Liver (tissue), 9 donors: ENCODE data around the gene PKP1. TPM values are rescaled to one million over a fixed set of nuclear protein-coding genes. Genes with fewer than 3 reads are reported as not detected.

Source experiments
- DNase-seq: peaks from one replicate; pipeline ENCODE4 v3.0.0-alpha.2; 2017; ENCODE audit warnings: low spot score
- H3K27ac ChIP-seq, 2 donors: one replicate each; pipeline ENCODE4 v1.7.0; 2013; ENCODE audit warnings: inconsistent platforms in 2 of 2, low read length in 2 of 2, control low read depth in 1 of 2, low read depth in 1 of 2, mild to moderate bottlenecking in 1 of 2
- H3K27me3 ChIP-seq, 4 donors: one replicate each; pipeline versions ENCODE4 v1.6.1 to v1.7.0; 2013; ENCODE audit warnings: low read length in 3 of 4, inconsistent platforms in 1 of 4, mild to moderate bottlenecking in 1 of 4, moderate library complexity in 1 of 4; ENCODE audit not compliant: control insufficient read depth in 4 of 4, insufficient read depth in 4 of 4
- H3K36me3 ChIP-seq, 4 donors: one replicate each; pipeline versions ENCODE4 v1.6.1 to v1.7.0; 2013; ENCODE audit warnings: low read length in 3 of 4, mild to moderate bottlenecking in 3 of 4, low read depth in 1 of 4, moderate library complexity in 1 of 4; ENCODE audit not compliant: control insufficient read depth in 4 of 4, insufficient read depth in 3 of 4
- H3K4me1 ChIP-seq, 4 donors: one replicate each; pipeline versions ENCODE4 v1.6.1 to v1.7.0; 2013; ENCODE audit warnings: low read length in 3 of 4, mild to moderate bottlenecking in 3 of 4, moderate library complexity in 1 of 4; ENCODE audit not compliant: control insufficient read depth in 4 of 4, insufficient read depth in 4 of 4
- H3K4me3 ChIP-seq, 3 donors: one replicate each; pipeline versions ENCODE4 v1.6.1 to v1.7.0; 2013; ENCODE audit warnings: low read length in 3 of 3, control low read depth in 1 of 3, low read depth in 1 of 3, mild to moderate bottlenecking in 1 of 3
- H3K9ac ChIP-seq, 2 donors: one replicate each; pipeline ENCODE4 v1.7.0; 2013; ENCODE audit warnings: low read length in 2 of 2, mild to moderate bottlenecking in 2 of 2, moderate library complexity in 2 of 2, control low read depth in 1 of 2, low read depth in 1 of 2
- H3K9me3 ChIP-seq, 4 donors: one replicate each; pipeline versions ENCODE4 v1.6.1 to v1.7.0; 2013; ENCODE audit warnings: low read length in 3 of 4; ENCODE audit not compliant: control insufficient read depth in 4 of 4
- EGR1 ChIP-seq, 2 donors: IDR thresholded peaks; 2 replicates each; pipeline ENCODE4 v1.6.1; 2016 to 2018; ENCODE audit warnings: antibody characterized with exemption in 2 of 2, low read depth in 2 of 2
- FOXA1 ChIP-seq: IDR thresholded peaks from 2 replicates; pipeline ENCODE4 v1.6.1; 2016; ENCODE audit warnings: antibody characterized with exemption
- FOXA2 ChIP-seq: IDR thresholded peaks from 2 replicates; pipeline ENCODE4 v1.6.1; 2016; ENCODE audit warnings: antibody characterized with exemption
- GABPA ChIP-seq, 2 donors: IDR thresholded peaks in 1 of 2; conservative IDR thresholded peaks in 1 of 2; 2 replicates each; pipeline ENCODE4 v1.6.1; 2016; ENCODE audit warnings: antibody characterized with exemption in 2 of 2, mild to moderate bottlenecking in 1 of 2, moderate library complexity in 1 of 2
- HNF4A ChIP-seq, 2 donors: conservative IDR thresholded peaks; 2 replicates each; pipeline ENCODE4 v1.6.1; 2016; ENCODE audit warnings: antibody characterized with exemption in 2 of 2, mild to moderate bottlenecking in 2 of 2
- HNF4G ChIP-seq: IDR thresholded peaks from 2 replicates; pipeline ENCODE4 v1.6.1; 2016; ENCODE audit warnings: antibody characterized with exemption
- JUND ChIP-seq, 2 donors: IDR thresholded peaks; 2 replicates each; pipeline ENCODE4 v1.6.1; 2016; ENCODE audit warnings: antibody characterized with exemption in 2 of 2
- NR2F2 ChIP-seq: IDR thresholded peaks from 2 replicates; pipeline ENCODE4 v1.6.1; 2016; ENCODE audit warnings: antibody characterized with exemption
- RAD21 ChIP-seq, 2 donors: IDR thresholded peaks; 2 replicates each; pipeline ENCODE4 v1.6.1; 2016; ENCODE audit warnings: antibody characterized with exemption in 2 of 2, mild to moderate bottlenecking in 2 of 2
- RXRA ChIP-seq, 2 donors: IDR thresholded peaks; 2 replicates each; pipeline ENCODE4 v1.6.1; 2017 to 2018; ENCODE audit warnings: antibody characterized with exemption in 2 of 2, mild to moderate bottlenecking in 1 of 2
- SP1 ChIP-seq: IDR thresholded peaks from 2 replicates; pipeline ENCODE4 v1.6.1; 2018; ENCODE audit warnings: antibody characterized with exemption, mild to moderate bottlenecking
- TAF1 ChIP-seq: conservative IDR thresholded peaks from 2 replicates; pipeline ENCODE4 v1.6.1; 2016; ENCODE audit warnings: antibody characterized with exemption, mild to moderate bottlenecking
- YY1 ChIP-seq: IDR thresholded peaks from 2 replicates; pipeline ENCODE4 v1.6.1; 2016; ENCODE audit warnings: antibody characterized with exemption, mild to moderate bottlenecking
- WGBS: extraction: QIAGEN DNeasy Blood & Tissue Kit; methylation state at CpG from one replicate; pipeline ENCODE4 v1.1.7; 2013; 5-methylcytosine and 5-hydroxymethylcytosine counted together
- polyA plus RNA-seq, 2 donors: library from polyadenylated mRNA; stranded (reverse) in 1 of 2; unstranded in 1 of 2; fragments of 200-250 nt in 1 of 2; fragments of >200 nt in 1 of 2; fragmentation: Nextera tagmentation in 1 of 2; extraction: Ambion mirVana in 1 of 2; gene quantifications; one replicate each; pipeline versions ENCODE4 v1.2.1 to v1.2.3, GENCODE V29; 2013 to 2015
- total RNA-seq, 2 donors: library from RNA; depleted of rRNA; stranded (reverse); fragments of >200 nt; gene quantifications; one replicate each; pipeline ENCODE4 v1.2.3, GENCODE V29; 2014
- TF ChIP-seq, protein P1 (sequence below): IDR thresholded peaks from 2 replicates; pipeline ENCODE4 v1.6.1; 2016; ENCODE audit warnings: antibody characterized with exemption
- TF ChIP-seq, protein P2 (sequence below): fragments of 150-350 bp; IDR thresholded peaks from 2 replicates; pipeline ENCODE4 v1.5.1; 2017; ENCODE audit warnings: improper control_type of control experiment, low read depth, low read length; ENCODE audit not compliant: missing input control
- TF ChIP-seq, protein P3 (sequence below): IDR thresholded peaks from 2 replicates; pipeline ENCODE4 v1.6.1; 2016; ENCODE audit warnings: antibody characterized with exemption, mild to moderate bottlenecking
- TF ChIP-seq, protein P4 (sequence below): IDR thresholded peaks from 2 replicates; pipeline ENCODE4 v1.6.1; 2016; ENCODE audit warnings: antibody characterized with exemption
- TF ChIP-seq, protein P5 (sequence below): IDR thresholded peaks from 2 replicates; pipeline ENCODE4 v1.6.1; 2016; ENCODE audit warnings: antibody characterized with exemption
- donor health status: healthy.
- donor health status: healthy.
- donor health status: healthy.
- donor health status: healthy.
- donor health status: healthy.

The PKP1 gene
- total and polyA plus RNA-seq, 4 donors, result 0.01 TPM; not detected in 3

DNA sequence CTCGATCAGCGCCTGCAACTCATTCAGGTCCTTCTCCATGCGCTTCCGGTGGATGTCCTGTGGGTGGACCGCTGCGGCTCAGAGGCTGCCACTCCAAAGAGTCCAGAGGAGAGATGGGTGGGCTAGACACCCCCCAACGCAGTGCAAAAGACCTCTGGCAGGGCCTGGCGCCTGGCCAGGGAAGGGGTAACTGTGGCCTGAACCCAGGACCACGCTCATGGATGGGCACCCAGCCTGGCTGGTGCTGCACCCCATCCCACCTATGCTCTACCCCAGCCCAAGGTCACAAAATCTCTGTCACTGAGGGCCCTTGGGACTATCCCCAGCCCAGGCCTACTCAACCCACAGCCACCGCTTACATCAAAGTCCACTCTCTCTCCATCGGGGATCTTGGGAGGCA is 81.9 kb downstream of the PKP1 start:
- Histone ChIP-seq H3K4me1 (no peaks in the 10 kb centered on the region), H3K36me3 (no peaks in the 10 kb centered on the region), H3K9me3 (no peaks in the 10 kb centered on the region), H3K9ac (no peak overlapping the region), H3K27ac (no peak overlapping the region), H3K4me3 (no peak overlapping the region), H3K27me3 (no peaks in the 10 kb centered on the region)
- TF ChIP-seq, protein P1, sequence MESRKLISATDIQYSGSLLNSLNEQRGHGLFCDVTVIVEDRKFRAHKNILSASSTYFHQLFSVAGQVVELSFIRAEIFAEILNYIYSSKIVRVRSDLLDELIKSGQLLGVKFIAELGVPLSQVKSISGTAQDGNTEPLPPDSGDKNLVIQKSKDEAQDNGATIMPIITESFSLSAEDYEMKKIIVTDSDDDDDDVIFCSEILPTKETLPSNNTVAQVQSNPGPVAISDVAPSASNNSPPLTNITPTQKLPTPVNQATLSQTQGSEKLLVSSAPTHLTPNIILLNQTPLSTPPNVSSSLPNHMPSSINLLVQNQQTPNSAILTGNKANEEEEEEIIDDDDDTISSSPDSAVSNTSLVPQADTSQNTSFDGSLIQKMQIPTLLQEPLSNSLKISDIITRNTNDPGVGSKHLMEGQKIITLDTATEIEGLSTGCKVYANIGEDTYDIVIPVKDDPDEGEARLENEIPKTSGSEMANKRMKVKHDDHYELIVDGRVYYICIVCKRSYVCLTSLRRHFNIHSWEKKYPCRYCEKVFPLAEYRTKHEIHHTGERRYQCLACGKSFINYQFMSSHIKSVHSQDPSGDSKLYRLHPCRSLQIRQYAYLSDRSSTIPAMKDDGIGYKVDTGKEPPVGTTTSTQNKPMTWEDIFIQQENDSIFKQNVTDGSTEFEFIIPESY, result no peak
- TF ChIP-seq TAF1 (no peak), HNF4G (no peak)
- DNase-seq, result no peak
- 82% methylated on average over 11 of the region's 11 CpGs for WGBS

DNA sequence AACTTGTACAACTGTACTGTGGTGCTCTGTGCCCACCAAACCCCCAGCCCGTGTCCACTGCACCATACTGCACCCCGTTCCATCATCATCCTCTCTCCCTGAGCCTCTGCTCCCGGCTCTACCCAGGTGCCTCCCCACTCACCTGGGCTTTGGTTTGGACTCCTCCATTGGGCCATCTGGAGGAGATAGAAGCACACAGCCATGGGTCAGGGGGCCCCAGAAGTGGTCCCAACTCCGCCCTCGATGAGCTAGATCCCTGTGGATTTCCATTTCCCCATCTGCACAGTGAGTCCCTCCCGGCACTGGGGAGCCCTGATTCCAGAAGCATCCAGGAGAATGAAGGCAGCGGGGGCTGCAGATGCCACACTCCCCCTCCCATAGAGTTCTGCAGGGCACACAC is 83.4 kb downstream of the PKP1 start:
- Histone ChIP-seq H3K9me3 (no peaks in the 10 kb centered on the region), H3K4me3 (no peak overlapping the region), H3K4me1 (no peaks in the 10 kb centered on the region), H3K9ac (no peak overlapping the region), H3K36me3 (no peaks in the 10 kb centered on the region), H3K27ac (no peak overlapping the region), H3K27me3 (no peaks in the 10 kb centered on the region)
- TF ChIP-seq SP1 (no peak), FOXA1 (no peak), HNF4G (no peak), NR2F2 (no peak), FOXA2 (no peak), TAF1 (no peak), JUND (IDR thresholded peaks at IDR 0.05) (no peak), EGR1 (IDR thresholded peaks at IDR 0.05; ENCODE audit: low read depth in 2 of 2) (no peak), RXRA (IDR thresholded peaks at IDR 0.05) (no peak), RAD21 (IDR thresholded peaks at IDR 0.05) (no peak), HNF4A (conservative IDR thresholded peaks at IDR 0.05) (no peak), GABPA (IDR thresholded peaks at IDR 0.05 in 1 of 2, conservative IDR thresholded peaks at IDR 0.05 in 1 of 2) (no peak), YY1 (no peak)
- TF ChIP-seq, protein P1, result no peak
- TF ChIP-seq, protein P2, sequence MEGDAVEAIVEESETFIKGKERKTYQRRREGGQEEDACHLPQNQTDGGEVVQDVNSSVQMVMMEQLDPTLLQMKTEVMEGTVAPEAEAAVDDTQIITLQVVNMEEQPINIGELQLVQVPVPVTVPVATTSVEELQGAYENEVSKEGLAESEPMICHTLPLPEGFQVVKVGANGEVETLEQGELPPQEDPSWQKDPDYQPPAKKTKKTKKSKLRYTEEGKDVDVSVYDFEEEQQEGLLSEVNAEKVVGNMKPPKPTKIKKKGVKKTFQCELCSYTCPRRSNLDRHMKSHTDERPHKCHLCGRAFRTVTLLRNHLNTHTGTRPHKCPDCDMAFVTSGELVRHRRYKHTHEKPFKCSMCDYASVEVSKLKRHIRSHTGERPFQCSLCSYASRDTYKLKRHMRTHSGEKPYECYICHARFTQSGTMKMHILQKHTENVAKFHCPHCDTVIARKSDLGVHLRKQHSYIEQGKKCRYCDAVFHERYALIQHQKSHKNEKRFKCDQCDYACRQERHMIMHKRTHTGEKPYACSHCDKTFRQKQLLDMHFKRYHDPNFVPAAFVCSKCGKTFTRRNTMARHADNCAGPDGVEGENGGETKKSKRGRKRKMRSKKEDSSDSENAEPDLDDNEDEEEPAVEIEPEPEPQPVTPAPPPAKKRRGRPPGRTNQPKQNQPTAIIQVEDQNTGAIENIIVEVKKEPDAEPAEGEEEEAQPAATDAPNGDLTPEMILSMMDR, result no peak
- TF ChIP-seq, protein P3, sequence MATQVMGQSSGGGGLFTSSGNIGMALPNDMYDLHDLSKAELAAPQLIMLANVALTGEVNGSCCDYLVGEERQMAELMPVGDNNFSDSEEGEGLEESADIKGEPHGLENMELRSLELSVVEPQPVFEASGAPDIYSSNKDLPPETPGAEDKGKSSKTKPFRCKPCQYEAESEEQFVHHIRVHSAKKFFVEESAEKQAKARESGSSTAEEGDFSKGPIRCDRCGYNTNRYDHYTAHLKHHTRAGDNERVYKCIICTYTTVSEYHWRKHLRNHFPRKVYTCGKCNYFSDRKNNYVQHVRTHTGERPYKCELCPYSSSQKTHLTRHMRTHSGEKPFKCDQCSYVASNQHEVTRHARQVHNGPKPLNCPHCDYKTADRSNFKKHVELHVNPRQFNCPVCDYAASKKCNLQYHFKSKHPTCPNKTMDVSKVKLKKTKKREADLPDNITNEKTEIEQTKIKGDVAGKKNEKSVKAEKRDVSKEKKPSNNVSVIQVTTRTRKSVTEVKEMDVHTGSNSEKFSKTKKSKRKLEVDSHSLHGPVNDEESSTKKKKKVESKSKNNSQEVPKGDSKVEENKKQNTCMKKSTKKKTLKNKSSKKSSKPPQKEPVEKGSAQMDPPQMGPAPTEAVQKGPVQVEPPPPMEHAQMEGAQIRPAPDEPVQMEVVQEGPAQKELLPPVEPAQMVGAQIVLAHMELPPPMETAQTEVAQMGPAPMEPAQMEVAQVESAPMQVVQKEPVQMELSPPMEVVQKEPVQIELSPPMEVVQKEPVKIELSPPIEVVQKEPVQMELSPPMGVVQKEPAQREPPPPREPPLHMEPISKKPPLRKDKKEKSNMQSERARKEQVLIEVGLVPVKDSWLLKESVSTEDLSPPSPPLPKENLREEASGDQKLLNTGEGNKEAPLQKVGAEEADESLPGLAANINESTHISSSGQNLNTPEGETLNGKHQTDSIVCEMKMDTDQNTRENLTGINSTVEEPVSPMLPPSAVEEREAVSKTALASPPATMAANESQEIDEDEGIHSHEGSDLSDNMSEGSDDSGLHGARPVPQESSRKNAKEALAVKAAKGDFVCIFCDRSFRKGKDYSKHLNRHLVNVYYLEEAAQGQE, result no peak
- TF ChIP-seq, protein P4, sequence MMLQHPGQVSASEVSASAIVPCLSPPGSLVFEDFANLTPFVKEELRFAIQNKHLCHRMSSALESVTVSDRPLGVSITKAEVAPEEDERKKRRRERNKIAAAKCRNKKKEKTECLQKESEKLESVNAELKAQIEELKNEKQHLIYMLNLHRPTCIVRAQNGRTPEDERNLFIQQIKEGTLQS, result no peak
- TF ChIP-seq, protein P5, sequence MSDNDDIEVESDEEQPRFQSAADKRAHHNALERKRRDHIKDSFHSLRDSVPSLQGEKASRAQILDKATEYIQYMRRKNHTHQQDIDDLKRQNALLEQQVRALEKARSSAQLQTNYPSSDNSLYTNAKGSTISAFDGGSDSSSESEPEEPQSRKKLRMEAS, result no peak
- 77% methylated on average over 7 of the region's 7 CpGs for WGBS
- no peak for DNase-seq
